Naive B cell (primary cell): ENCODE results near the gene RGS10. TPM values are rescaled to one million over a fixed set of nuclear protein-coding genes. Genes with fewer than 3 reads are reported as not detected.
"Not testable (repeated sequence)": the region's sequence is repeated elsewhere in the genome, so short reads cannot be mapped to it uniquely, and the experiment has no call there.

ENCODE experiments used
- ATAC-seq, 2 donors: fragments of 150-1000 bp; cut with Tn5 transposase; 2 replicates each; pipeline ENCODE4 v1.10.0; 2021; ENCODE audit warnings: low read depth in 2 of 2, mild to moderate bottlenecking in 2 of 2, moderate library complexity in 2 of 2
- DNase-seq: peaks from one replicate; pipeline ENCODE4 v3.0.0; 2022
- H3K27ac Mint-ChIP-seq, 6 donors: one replicate each; pipeline ENCODE4 v1.8.0; 2020 to 2022; ENCODE audit warnings: mild to moderate bottlenecking in 6 of 6, mixed read lengths in 6 of 6, moderate library complexity in 5 of 6, inconsistent platforms in 2 of 6
- H3K27me3 Mint-ChIP-seq, 3 donors: one replicate each; pipeline ENCODE4 v1.8.0; 2021 to 2022; ENCODE audit warnings: mixed read lengths in 3 of 3, mild to moderate bottlenecking in 1 of 3
- H3K36me3 Mint-ChIP-seq, 2 donors: one replicate each; pipeline ENCODE4 v1.8.0; 2020 to 2022; ENCODE audit warnings: mixed read lengths in 2 of 2, inconsistent platforms in 1 of 2, mild to moderate bottlenecking in 1 of 2
- H3K4me1 Mint-ChIP-seq, 3 donors: one replicate each; pipeline ENCODE4 v1.8.0; 2020 to 2022; ENCODE audit warnings: mixed read lengths in 3 of 3, inconsistent platforms in 1 of 3, mild to moderate bottlenecking in 1 of 3, moderate library complexity in 1 of 3
- H3K4me3 Mint-ChIP-seq, 8 donors: one replicate each; pipeline ENCODE4 v1.8.0; 2020 to 2022; ENCODE audit warnings: mild to moderate bottlenecking in 8 of 8, mixed read lengths in 8 of 8, moderate library complexity in 8 of 8, inconsistent platforms in 2 of 8
- H3K9me3 Mint-ChIP-seq, 7 donors: one replicate each; pipeline ENCODE4 v1.8.0; 2020 to 2022; ENCODE audit warnings: mixed read lengths in 7 of 7, mild to moderate bottlenecking in 5 of 7, inconsistent platforms in 2 of 7, moderate library complexity in 1 of 7
- polyA plus RNA-seq, 6 donors: library from polyadenylated mRNA; unstranded; fragments of 300-500 nt; fragmentation: Illumina TruSeq; gene quantifications; one replicate each; pipeline ENCODE4 v1.2.3, GENCODE V29; 2021; ENCODE audit warnings: low read depth in 6 of 6

The RGS10 gene
- polyA plus RNA-seq, 6 donors from 2014 or later, result 15.0 to 25.0 (median 20.4) TPM

DNA sequence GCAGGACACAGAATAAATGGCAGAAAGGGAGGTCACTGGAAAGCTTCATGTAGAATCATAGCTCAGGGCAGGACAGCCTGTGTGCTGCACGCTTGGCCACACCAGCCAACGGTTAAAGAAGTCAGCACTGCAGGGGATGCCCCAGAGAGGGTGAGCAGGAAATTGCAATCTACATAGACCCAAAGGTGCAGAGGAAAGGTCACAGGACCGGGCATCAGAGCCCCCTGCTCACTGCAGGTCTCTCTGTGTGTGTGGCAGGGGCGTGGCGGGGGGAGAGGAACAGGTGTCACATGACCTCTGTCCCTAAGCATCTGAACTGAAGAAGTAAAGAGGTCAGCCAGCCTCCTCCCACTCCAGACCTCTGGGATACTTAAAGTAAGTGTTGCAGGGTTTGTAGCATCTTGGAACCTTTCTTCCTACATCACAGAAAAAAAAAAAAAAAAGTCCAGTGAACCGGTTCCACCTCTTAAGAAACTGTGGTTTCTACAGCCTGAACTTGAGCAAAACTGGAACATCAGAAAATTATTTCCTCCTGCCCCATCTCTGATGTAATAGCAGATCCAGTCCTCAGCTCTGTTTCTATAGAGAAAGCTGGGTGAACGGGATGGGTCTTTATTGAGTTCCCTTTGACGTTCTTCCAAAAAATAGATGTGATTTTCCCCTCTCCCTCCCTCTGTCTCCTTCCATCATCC lies 64.3 kb downstream of the RGS10 start:
- Mint-ChIP-seq H3K36me3 (no peaks in the 10 kb centered on the region), H3K27me3 (no peaks in the 10 kb centered on the region), H3K4me3 (peak overlapping the region; percentile 33 to 87 (median 69)), H3K9me3 (peaks cover 0 to 4% (median 3%) of the 10 kb centered on the region in 7 donors), H3K4me1 (peaks cover 33 to 42% (median 33%) of the 10 kb centered on the region in 3 donors), H3K27ac (peak overlapping the region; percentile 57 to 92 (median 88))
- DNase-seq (peak; percentile 74), ATAC-seq (peak; percentile 95 to 96)

GRCh38 chr10:119477444-119477843 lies 65.1 kb downstream of the RGS10 start:
- no peaks in the 10 kb centered on the region for H3K27me3 Mint-ChIP-seq
- DNase-seq, result no peak
- H3K9me3 Mint-ChIP-seq, result peaks cover 0 to 4% (median 3%) of the 10 kb centered on the region in 7 donors
- no peaks in the 10 kb centered on the region for H3K36me3 Mint-ChIP-seq
- H3K27ac Mint-ChIP-seq, result peak overlapping the region; percentile 37 to 92 (median 88)
- peak; percentile 14 to 31 for ATAC-seq
- H3K4me1 Mint-ChIP-seq, result peaks cover 28 to 42% (median 33%) of the 10 kb centered on the region in 3 donors
- H3K4me3 Mint-ChIP-seq, result peak overlapping the region in 7 of 8 donors; percentile 44 to 87 (median 69)

GRCh38 chr10:119474606-119475005 lies 67.9 kb downstream of the RGS10 start:
- Mint-ChIP-seq H3K36me3 (peaks cover 0 to 4% of the 10 kb centered on the region in 2 donors), H3K4me3 (no peak overlapping the region), H3K9me3 (peaks cover 2 to 22% (median 6%) of the 10 kb centered on the region in 7 donors), H3K27me3 (peaks cover 0 to 5% (median 0%) of the 10 kb centered on the region in 3 donors), H3K4me1 (peaks cover 29 to 49% (median 31%) of the 10 kb centered on the region in 3 donors), H3K27ac (no peak overlapping the region)
- ATAC-seq (no peak), DNase-seq (no peak)

GRCh38 chr10:119473771-119474170 lies 68.7 kb downstream of the RGS10 start:
- no peak for ATAC-seq
- H3K27ac Mint-ChIP-seq, result peak overlapping the region in 1 of 6 donors; percentile 6

GRCh38 chr10:119470920-119471702 lies 71.4 kb downstream of the RGS10 start:
- DNase-seq (no peak), ATAC-seq (peak; percentile 89 to 90)
- no peak overlapping the region for H3K4me3 Mint-ChIP-seq
- H3K4me1 Mint-ChIP-seq, result peaks cover 0 to 15% (median 5%) of the 10 kb centered on the region in 3 donors
- peaks cover 2 to 22% (median 6%) of the 10 kb centered on the region in 7 donors for H3K9me3 Mint-ChIP-seq
- H3K27me3 Mint-ChIP-seq, result peaks cover 0 to 5% (median 0%) of the 10 kb centered on the region in 3 donors
- peak overlapping the region in 4 of 6 donors; percentile 2 to 70 (median 28) for H3K27ac Mint-ChIP-seq
- H3K36me3 Mint-ChIP-seq, result peaks cover 0 to 4% of the 10 kb centered on the region in 2 donors

More at GRCh38 chr10:119473771-119474170, 68.7 kb downstream of the RGS10 start:
- peaks cover 22 to 40% (median 23%) of the 10 kb centered on the region in 3 donors for H3K4me1 Mint-ChIP-seq
- H3K27me3 Mint-ChIP-seq, result peaks cover 0 to 5% (median 0%) of the 10 kb centered on the region in 3 donors
- peaks cover 0 to 4% of the 10 kb centered on the region in 2 donors for H3K36me3 Mint-ChIP-seq
- no peak for DNase-seq
- no peak overlapping the region for H3K4me3 Mint-ChIP-seq
- peaks cover 2 to 22% (median 6%) of the 10 kb centered on the region in 7 donors for H3K9me3 Mint-ChIP-seq

DNA sequence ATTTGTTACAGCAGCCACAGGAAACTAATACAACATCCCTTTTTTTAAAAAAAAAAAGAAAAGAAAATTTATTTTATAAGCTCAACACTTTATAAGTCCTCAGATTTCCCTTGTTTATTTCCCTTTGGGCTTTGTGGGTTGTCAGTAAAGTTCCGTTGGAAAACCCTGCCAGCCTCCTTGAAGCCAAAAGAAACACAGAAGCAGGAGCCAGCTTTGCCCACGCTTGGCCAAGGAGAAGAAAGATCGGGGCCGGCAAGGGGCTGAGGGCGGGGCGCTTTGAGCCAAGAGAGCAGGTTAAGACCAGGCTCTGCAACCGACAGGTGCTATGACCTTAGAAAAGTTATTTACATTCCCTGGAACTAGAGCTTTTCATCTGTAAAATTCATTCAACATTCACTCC lies 72.7 kb downstream of the RGS10 start:
- DNase-seq (no peak), ATAC-seq (no peak)
- Mint-ChIP-seq H3K4me3 (peak overlapping the region in 1 of 8 donors; percentile 29), H3K4me1 (peaks cover 0 to 10% (median 5%) of the 10 kb centered on the region in 3 donors), H3K27me3 (peaks cover 5 to 9% (median 8%) of the 10 kb centered on the region in 3 donors), H3K9me3 (peaks cover 2 to 22% (median 12%) of the 10 kb centered on the region in 7 donors), H3K27ac (peak overlapping the region in 1 of 6 donors; percentile 76), H3K36me3 (peaks cover 0 to 4% of the 10 kb centered on the region in 2 donors)

DNA sequence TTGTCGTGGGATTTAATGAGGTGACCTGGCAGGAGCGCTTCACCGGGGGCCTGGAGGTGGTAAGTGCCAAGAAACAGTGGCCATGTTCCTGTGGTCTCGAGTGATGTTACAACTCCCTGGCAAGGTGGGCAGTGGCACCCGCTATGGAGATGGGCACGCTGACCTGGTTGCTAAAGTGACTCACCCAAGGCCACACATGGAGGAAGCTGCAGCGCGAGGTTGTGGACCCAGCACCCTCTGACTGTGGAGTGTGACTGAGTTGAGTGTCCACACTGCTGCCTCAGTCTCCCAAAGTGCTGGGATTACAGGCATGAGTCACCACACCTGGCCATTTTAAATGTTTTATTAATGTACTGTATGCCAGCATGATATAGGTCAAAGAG lies 73.2 kb downstream of the RGS10 start:
- no peak for DNase-seq
- Mint-ChIP-seq H3K36me3 (peaks cover 0 to 4% of the 10 kb centered on the region in 2 donors), H3K4me3 (no peak overlapping the region), H3K27ac (no peak overlapping the region), H3K4me1 (peaks cover 0 to 10% (median 5%) of the 10 kb centered on the region in 3 donors), H3K9me3 (peaks cover 2 to 22% (median 13%) of the 10 kb centered on the region in 7 donors), H3K27me3 (peaks cover 5 to 13% (median 8%) of the 10 kb centered on the region in 3 donors)
- ATAC-seq, result no peak

- peak overlapping the region in 1 of 8 donors; percentile 70 for H3K4me3 Mint-ChIP-seq
- peaks cover 0 to 4% of the 10 kb centered on the region in 2 donors for H3K36me3 Mint-ChIP-seq
- peaks cover 0 to 10% (median 5%) of the 10 kb centered on the region in 3 donors for H3K4me1 Mint-ChIP-seq
- peaks cover 0 to 22% (median 9%) of the 10 kb centered on the region in 7 donors for H3K9me3 Mint-ChIP-seq
- H3K27ac Mint-ChIP-seq, result peak overlapping the region in 2 of 6 donors; percentile 74 to 86
- ATAC-seq (no peak), DNase-seq (no peak)
- H3K27me3 Mint-ChIP-seq, result peaks cover 5 to 13% (median 8%) of the 10 kb centered on the region in 3 donors
These were observed 73.8 kb downstream of the RGS10 start for GRCh38 chr10:119468542-119469324.

GRCh38 chr10:119466655-119467054 lies 75.9 kb downstream of the RGS10 start:
- Mint-ChIP-seq H3K36me3 (peaks cover 4 to 9% of the 10 kb centered on the region in 2 donors), H3K9me3 (peaks cover 2 to 18% (median 16%) of the 10 kb centered on the region in 7 donors), H3K4me3 (no peak overlapping the region), H3K27me3 (peaks cover 5 to 13% (median 8%) of the 10 kb centered on the region in 3 donors), H3K4me1 (peaks cover 0 to 17% (median 9%) of the 10 kb centered on the region in 3 donors), H3K27ac (no peak overlapping the region)
- ATAC-seq, result peak in 1 of 2 donors; percentile 39
- no peak for DNase-seq

- peaks cover 0 to 21% (median 5%) of the 10 kb centered on the region in 3 donors for H3K4me1 Mint-ChIP-seq
- ATAC-seq, result no peak
- peaks cover 2 to 16% (median 13%) of the 10 kb centered on the region in 7 donors for H3K9me3 Mint-ChIP-seq
- DNase-seq, result no peak
- peaks cover 0 to 9% of the 10 kb centered on the region in 2 donors for H3K36me3 Mint-ChIP-seq
- no peak overlapping the region for H3K27ac Mint-ChIP-seq
- peaks cover 5 to 13% (median 8%) of the 10 kb centered on the region in 3 donors for H3K27me3 Mint-ChIP-seq
- H3K4me3 Mint-ChIP-seq, result no peak overlapping the region
These were observed 76.4 kb downstream of the RGS10 start for GRCh38 chr10:119466076-119466475.

- Mint-ChIP-seq H3K4me1 (peaks cover 0 to 15% (median 4%) of the 10 kb centered on the region in 3 donors), H3K4me3 (no peak overlapping the region), H3K27me3 (peaks cover 0 to 13% (median 8%) of the 10 kb centered on the region in 3 donors), H3K27ac (peak overlapping the region in 2 of 6 donors; percentile 65 to 71), H3K36me3 (peaks cover 0 to 9% of the 10 kb centered on the region in 2 donors), H3K9me3 (peaks cover 2 to 15% (median 9%) of the 10 kb centered on the region in 7 donors)
- no peak for DNase-seq
- no peak for ATAC-seq
These were observed 77.4 kb downstream of the RGS10 start for GRCh38 chr10:119465085-119465484.

DNA sequence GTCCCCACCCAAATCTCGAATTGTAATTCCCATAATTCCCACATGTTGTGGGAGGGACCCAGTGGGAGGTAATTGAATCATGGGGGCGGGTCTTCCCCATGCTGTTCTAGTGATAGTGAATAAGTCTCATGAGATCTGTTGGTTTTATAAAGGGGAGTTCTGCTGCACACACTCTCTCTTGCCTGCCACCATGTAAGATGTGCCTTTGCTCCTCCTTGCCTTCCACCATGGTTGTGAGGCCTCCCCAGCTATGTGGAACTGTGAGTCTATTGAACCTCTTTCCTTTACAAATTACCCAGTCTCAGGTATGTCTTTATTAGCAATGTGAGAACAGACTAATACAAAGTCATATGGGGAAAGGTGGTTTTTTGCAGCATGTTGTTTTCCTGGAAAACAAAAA lies 79.3 kb downstream of the RGS10 start:
- Mint-ChIP-seq H3K4me1 (peaks cover 0 to 15% (median 4%) of the 10 kb centered on the region in 3 donors), H3K9me3 (peaks cover 0 to 14% (median 7%) of the 10 kb centered on the region in 7 donors), H3K27ac (peak overlapping the region in 1 of 6 donors; percentile 35), H3K27me3 (peaks cover 0 to 13% (median 8%) of the 10 kb centered on the region in 3 donors)
- not testable (repeated sequence) for DNase-seq, ATAC-seq, H3K4me3 Mint-ChIP-seq, H3K36me3 Mint-ChIP-seq
